Measurements from ENCODE around the gene GOLPH3. TPM values are rescaled to one million over a fixed set of nuclear protein-coding genes. Genes with fewer than 3 reads are reported as not detected.
A peak's percentile ranks its signal among the peaks of the same experiment; 100 is the strongest.

The GOLPH3 gene
- total and polyA plus RNA-seq, 12 donors, result 23.2 to 69.5 (median 38.0) TPM

DNA sequence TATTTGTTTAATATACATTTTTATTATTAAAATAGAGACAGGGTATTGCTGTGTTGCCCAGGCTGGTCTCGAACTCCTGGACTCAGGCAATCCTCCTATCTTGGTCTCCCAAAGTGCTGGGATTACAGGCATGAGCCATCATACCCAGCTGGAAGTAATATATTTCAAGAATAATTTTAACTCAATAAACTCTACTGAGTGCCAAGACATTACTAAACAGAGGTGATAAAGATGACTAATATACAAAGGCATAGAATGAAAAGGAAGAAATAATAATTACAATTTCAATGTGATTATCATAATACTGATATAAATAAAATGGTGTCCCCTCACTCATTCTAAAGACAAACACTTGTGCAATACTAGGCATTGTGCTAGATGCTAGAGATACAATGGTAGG, 13.9 kb downstream of the GOLPH3 start:
- no peak overlapping the region for H3K4me3 ChIP-seq
- H3K36me3 ChIP-seq, result peaks cover 0 to 14% (median 0%) of the 10 kb centered on the region in 9 donors
- intact Hi-C loops (cut with DNase I), result no loop called here
- H3K4me1 ChIP-seq, result peaks cover 12 to 68% (median 57%) of the 10 kb centered on the region in 9 donors
- no peaks in the 10 kb centered on the region for H3K9me3 ChIP-seq
- no peak overlapping the region for H3K27ac ChIP-seq
- no peaks in the 10 kb centered on the region for H3K27me3 ChIP-seq
- WGBS, 2 donors, result 97% methylated on average over 1 of the region's 1 CpG
- TF ChIP-seq, protein P1, sequence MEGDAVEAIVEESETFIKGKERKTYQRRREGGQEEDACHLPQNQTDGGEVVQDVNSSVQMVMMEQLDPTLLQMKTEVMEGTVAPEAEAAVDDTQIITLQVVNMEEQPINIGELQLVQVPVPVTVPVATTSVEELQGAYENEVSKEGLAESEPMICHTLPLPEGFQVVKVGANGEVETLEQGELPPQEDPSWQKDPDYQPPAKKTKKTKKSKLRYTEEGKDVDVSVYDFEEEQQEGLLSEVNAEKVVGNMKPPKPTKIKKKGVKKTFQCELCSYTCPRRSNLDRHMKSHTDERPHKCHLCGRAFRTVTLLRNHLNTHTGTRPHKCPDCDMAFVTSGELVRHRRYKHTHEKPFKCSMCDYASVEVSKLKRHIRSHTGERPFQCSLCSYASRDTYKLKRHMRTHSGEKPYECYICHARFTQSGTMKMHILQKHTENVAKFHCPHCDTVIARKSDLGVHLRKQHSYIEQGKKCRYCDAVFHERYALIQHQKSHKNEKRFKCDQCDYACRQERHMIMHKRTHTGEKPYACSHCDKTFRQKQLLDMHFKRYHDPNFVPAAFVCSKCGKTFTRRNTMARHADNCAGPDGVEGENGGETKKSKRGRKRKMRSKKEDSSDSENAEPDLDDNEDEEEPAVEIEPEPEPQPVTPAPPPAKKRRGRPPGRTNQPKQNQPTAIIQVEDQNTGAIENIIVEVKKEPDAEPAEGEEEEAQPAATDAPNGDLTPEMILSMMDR (IDR thresholded peaks at IDR 0.05), result no peak
- DNase-seq, result no peak
- ATAC-seq, result no peak

- TF ChIP-seq, protein P1 (IDR thresholded peaks at IDR 0.05), result no peak
- DNase-seq (no peak), ATAC-seq (peak in 1 of 8 donors; percentile 15)
- peaks cover 13 to 66% (median 56%) of the 10 kb centered on the region in 9 donors for H3K4me1 ChIP-seq
- H3K36me3 ChIP-seq, result peaks cover 0 to 12% (median 0%) of the 10 kb centered on the region in 9 donors
- 59% methylated on average over 2 of the region's 2 CpGs for WGBS, 2 donors
- no peaks in the 10 kb centered on the region for H3K27me3 ChIP-seq
- H3K9me3 ChIP-seq, result no peaks in the 10 kb centered on the region
- intact Hi-C loops (cut with DNase I), result no loop called here
- H3K4me3 ChIP-seq, result no peak overlapping the region
- H3K27ac ChIP-seq, result no peak overlapping the region
Measured at GRCh38 chr5:32159328-32160072, 14.6 kb downstream of the GOLPH3 start.

DNA sequence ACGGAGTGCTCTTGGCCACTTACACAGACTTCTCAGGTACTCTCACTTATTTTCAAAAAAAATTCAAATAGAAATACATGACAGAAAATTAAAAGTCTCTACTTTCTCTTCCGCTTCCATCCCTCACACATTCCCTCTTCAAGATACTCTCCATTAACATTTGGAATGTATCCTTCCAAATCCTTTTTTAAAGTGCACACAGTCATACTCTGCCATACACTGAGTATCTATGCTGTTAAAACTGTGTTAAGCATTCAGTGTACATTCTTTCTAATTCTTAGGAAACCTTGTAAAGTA, 15.5 kb downstream of the GOLPH3 start:
- H3K27me3 ChIP-seq, result no peaks in the 10 kb centered on the region
- no peaks in the 10 kb centered on the region for H3K9me3 ChIP-seq
- H3K36me3 ChIP-seq, result peaks cover 0 to 12% (median 0%) of the 10 kb centered on the region in 9 donors
- ATAC-seq, result no peak
- H3K4me1 ChIP-seq, result peaks cover 19 to 66% (median 56%) of the 10 kb centered on the region in 9 donors
- TF ChIP-seq, protein P1 (IDR thresholded peaks at IDR 0.05), result no peak
- WGBS, 2 donors, result 61 to 70% methylated on average over 2 of the region's 2 CpGs
- no peak for DNase-seq
- intact Hi-C loops (cut with DNase I), result no loop called here
- no peak overlapping the region for H3K27ac ChIP-seq
- H3K4me3 ChIP-seq, result no peak overlapping the region

DNA sequence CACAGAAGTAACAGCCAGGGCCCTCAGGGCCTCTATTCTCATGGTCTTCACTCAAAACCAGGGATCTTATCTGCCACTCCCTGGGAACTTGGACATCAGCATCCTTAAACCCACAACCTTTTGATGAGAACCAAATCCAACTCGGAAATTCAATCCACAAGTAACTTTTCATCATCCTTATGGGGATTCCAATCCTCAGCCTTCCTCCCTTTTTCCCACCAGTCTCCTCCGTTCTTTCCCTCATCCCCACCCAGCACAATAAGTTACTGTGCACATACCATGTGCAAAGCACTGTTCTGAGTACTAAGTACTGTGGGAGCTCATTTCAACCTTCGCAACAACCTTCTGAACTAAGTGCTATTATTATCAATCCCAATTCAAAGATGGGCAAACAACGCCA, 17.0 kb downstream of the GOLPH3 start:
- Histone ChIP-seq H3K4me3 (no peak overlapping the region), H3K4me1 (peaks cover 22 to 72% (median 65%) of the 10 kb centered on the region in 9 donors), H3K27ac (no peak overlapping the region)

More for the DNA sequence above, 17.0 kb downstream of the GOLPH3 start:
- Histone ChIP-seq H3K9me3 (no peaks in the 10 kb centered on the region), H3K36me3 (peaks cover 0 to 12% (median 0%) of the 10 kb centered on the region in 9 donors), H3K27me3 (no peaks in the 10 kb centered on the region)
- TF ChIP-seq, protein P1 (IDR thresholded peaks at IDR 0.05), result no peak
- ATAC-seq, result no peak
- DNase-seq, result no peak
- WGBS, 2 donors, result 71 to 77% methylated on average over 4 of the region's 4 CpGs
- intact Hi-C loops (cut with DNase I), result no loop called here

Data from heart right ventricle (tissue), 16 donors.